PC-9 (cell line): ENCODE measurements around the gene GOLPH3. TPM values are rescaled to one million over a fixed set of nuclear protein-coding genes. Genes with fewer than 3 reads are reported as not detected.

Experiments
- BruUV-seq: library from RNA; stranded (reverse); fragments of 400-500 nt; replicated peaks from 2 replicates; lab custom pipeline; 2021; lab: Mats Ljungman, UMichigan
- CTCF ChIA-PET: fragments of 300-600 bp; sonication (Branson Sonifier 250); formaldehyde crosslinking; loops from one replicate; lab custom pipeline; 2022; ENCODE audit warnings: antibody characterized with exemption; lab: Charles Lee
- POLR2A ChIA-PET: fragments of 300-600 bp; sonication (Branson Sonifier 250); formaldehyde crosslinking; loops from one replicate; lab custom pipeline; 2022; ENCODE audit warnings: antibody characterized with exemption; ENCODE audit not compliant: unreplicated experiment; lab: Charles Lee
- DNase-seq, 2 experiments: peaks; one replicate each; pipeline versions ENCODE4 v3.0.0 to v3.0.0-alpha.2; 2015 to 2022; ENCODE audit warnings: mixed read lengths in 1 of 2
- H2AFZ ChIP-seq: fragments of 200-600 bp; sonication (generic); 2 replicates; pipeline ENCODE4 v1.8.1; 2017; ENCODE audit warnings: antibody characterized with exemption
- H3F3A ChIP-seq: fragments of 200-600 bp; sonication (generic); 2 replicates; pipeline ENCODE4 v1.8.1; 2017; ENCODE audit warnings: antibody characterized with exemption, mild to moderate bottlenecking, low read depth; ENCODE audit not compliant: insufficient read depth
- H3K27ac ChIP-seq: fragments of 200-600 bp; sonication (generic); 2 replicates; pipeline ENCODE4 v1.6.1; 2016; ENCODE audit warnings: mixed run types
- H3K27me3 ChIP-seq: fragments of 200-600 bp; sonication (generic); 2 replicates; pipeline ENCODE4 v1.6.1; 2016; ENCODE audit warnings: low read depth, mixed run types; ENCODE audit not compliant: insufficient read depth
- H3K36me3 ChIP-seq: fragments of 200-600 bp; sonication (generic); 2 replicates; pipeline ENCODE4 v1.6.1; 2016; ENCODE audit warnings: low read depth, mixed run types
- H3K4me1 ChIP-seq: fragments of 200-600 bp; sonication (generic); replicated peaks from 2 replicates; pipeline ENCODE4 v1.6.1; 2016; ENCODE audit warnings: mixed run types; ENCODE audit not compliant: insufficient read depth
- H3K4me2 ChIP-seq: fragments of 200-600 bp; sonication (generic); 2 replicates; pipeline ENCODE4 v1.6.1; 2017; ENCODE audit warnings: mixed run types
- H3K4me3 ChIP-seq: fragments of 200-600 bp; sonication (generic); 2 replicates; pipeline ENCODE4 v1.6.1; 2016; ENCODE audit warnings: mixed run types
- H3K79me2 ChIP-seq: fragments of 200-600 bp; sonication (generic); 2 replicates; pipeline ENCODE4 v1.6.1; 2017; ENCODE audit warnings: low read depth, mixed run types
- H3K9me2 ChIP-seq: fragments of 200-600 bp; sonication (generic); 2 replicates; pipeline ENCODE4 v1.8.1; 2017; ENCODE audit warnings: mild to moderate bottlenecking; ENCODE audit not compliant: insufficient read depth
- H3K9me3 ChIP-seq: fragments of 200-600 bp; sonication (generic); 2 replicates; pipeline ENCODE4 v1.8.1; 2016; ENCODE audit warnings: low read depth; ENCODE audit not compliant: insufficient read depth
- H4K20me1 ChIP-seq: fragments of 200-600 bp; sonication (generic); 2 replicates; pipeline ENCODE4 v1.8.1; 2017; ENCODE audit not compliant: insufficient read depth
- CTCF ChIP-seq: fragments of 200-600 bp; sonication (generic); conservative IDR thresholded peaks from 2 replicates; pipeline ENCODE4 v1.6.1; 2017; ENCODE audit warnings: mixed run types, antibody characterized with exemption, mild to moderate bottlenecking, moderate library complexity
- EZH2 ChIP-seq: fragments of 200-600 bp; sonication (generic); IDR thresholded peaks from 2 replicates; pipeline ENCODE4 v1.8.0; 2017; ENCODE audit warnings: antibody characterized with exemption, low read depth
- intact Hi-C: fragments of 100-400 bp; cut with micrococcal nuclease; formaldehyde crosslinking; loops from one replicate; pipeline ENCODE4 v1.10.0; 2022; ENCODE audit not compliant: unreplicated experiment
- total RNA-seq: library from RNA; stranded (reverse); gene quantifications from 2 replicates; pipeline ENCODE4 v1.2.3, GENCODE V29; 2021

Gene GOLPH3
- total RNA-seq, 1 experiment from 2014 or later = 179 TPM

GRCh38 chr5:32195265-32195664, 21.1 kb upstream of the GOLPH3 start:
- H3K4me2 ChIP-seq = no peak overlapping the region
- BruUV-seq = no TSS peak
- peaks cover 21% of the 10 kb centered on the region for H3K4me1 ChIP-seq
- TF ChIP-seq CTCF (no peak), EZH2 (no peak)
- no peak overlapping the region for H3K27ac ChIP-seq
- DNase-seq = no peak
- H2AFZ ChIP-seq = no peak overlapping the region
- no peaks in the 10 kb centered on the region for H3K79me2 ChIP-seq
- H3K4me3 ChIP-seq = no peak overlapping the region
- no peaks in the 10 kb centered on the region for H4K20me1 ChIP-seq
- ChIA-PET CTCF (no interaction called here), POLR2A (no interaction called here)
- H3K9me2 ChIP-seq = no peaks in the 10 kb centered on the region
- no peaks in the 10 kb centered on the region for H3K36me3 ChIP-seq
- intact Hi-C loops = no loop called here
- peaks cover 7% of the 10 kb centered on the region; the same call in 1 of the 2 replicates for H3F3A ChIP-seq
- H3K27me3 ChIP-seq = no peaks in the 10 kb centered on the region
- no peaks in the 10 kb centered on the region for H3K9me3 ChIP-seq

GRCh38 chr5:32193591-32193990, 19.5 kb upstream of the GOLPH3 start:
- peak overlapping the region; percentile 8; the same call in 1 of the 2 replicates for H2AFZ ChIP-seq
- no peaks in the 10 kb centered on the region for H3K27me3 ChIP-seq
- BruUV-seq = no TSS peak
- H3K9me2 ChIP-seq = no peaks in the 10 kb centered on the region
- ChIA-PET POLR2A (interaction anchor here (0.5 to 1.5 kb wide), 6 partner anchors 10 to 613 kb away, joined by 3 to 21 read pairs (median 4); partner anchors contain the start of genes GOLPH3 and ZFR), CTCF (interaction anchor here (0.6 to 1.1 kb wide), 5 partner anchors 21 to 1247 kb away, joined by 3 to 4 read pairs (median 3); partner anchors contain the start of gene TARS1)
- peaks cover 14% of the 10 kb centered on the region for H3K4me1 ChIP-seq
- H3F3A ChIP-seq = 0 out of 2 replicates have a peak, but pooled peaks cover 2% of the 10 kb centered on the region
- no peaks in the 10 kb centered on the region for H3K79me2 ChIP-seq
- H3K36me3 ChIP-seq = no peaks in the 10 kb centered on the region
- peak overlapping the region; percentile 67 for H3K4me2 ChIP-seq
- H3K27ac ChIP-seq = no peak overlapping the region
- H3K4me3 ChIP-seq = peak overlapping the region; percentile 1; the same call in 1 of the 2 replicates
- H3K9me3 ChIP-seq = no peaks in the 10 kb centered on the region
- intact Hi-C loops = loop anchor here (1.0 kb wide), 2 partner anchors 19 to 31 kb away; partner anchors contain the start of gene GOLPH3
- H4K20me1 ChIP-seq = no peaks in the 10 kb centered on the region
- TF ChIP-seq EZH2 (no peak), CTCF (no peak)
- DNase-seq = peak; percentile 87 to 95

GRCh38 chr5:32190095-32190494, 16.0 kb upstream of the GOLPH3 start:
- no peak overlapping the region for H3K4me3 ChIP-seq
- TF ChIP-seq CTCF = no peak
- no peak for TF ChIP-seq EZH2
- intact Hi-C loops = no loop called here
- no peak overlapping the region for H3K27ac ChIP-seq
- CTCF ChIA-PET = no interaction called here
- peaks cover 14% of the 10 kb centered on the region for H3K4me1 ChIP-seq
- H4K20me1 ChIP-seq = no peaks in the 10 kb centered on the region
- no TSS peak for BruUV-seq
- H3F3A ChIP-seq = 0 out of 2 replicates have a peak, but pooled peaks cover 2% of the 10 kb centered on the region
- H3K9me3 ChIP-seq = peaks cover 11% of the 10 kb centered on the region; the same call in 1 of the 2 replicates
- no peak for DNase-seq
- H2AFZ ChIP-seq = no peak overlapping the region
- POLR2A ChIA-PET = interaction anchor here (0.6 kb wide), 1 partner anchor 1375 kb away, joined by 5 read pairs; no protein-coding TSS in a partner anchor
- H3K27me3 ChIP-seq = no peaks in the 10 kb centered on the region
- no peak overlapping the region for H3K4me2 ChIP-seq
- H3K9me2 ChIP-seq = no peaks in the 10 kb centered on the region
- H3K79me2 ChIP-seq = no peaks in the 10 kb centered on the region
- H3K36me3 ChIP-seq = no peaks in the 10 kb centered on the region
